GM21515 (cell line): ENCODE measurements around the gene MPPE1.
"Not testable (repeated sequence)": the region's sequence is repeated elsewhere in the genome, so short reads cannot be mapped to it uniquely, and the experiment has no call there.

ENCODE experiments used
- ATAC-seq: cut with Tn5 transposase; IDR thresholded peaks from one replicate; pipeline ENCODE4 v1.9.1; 2021; ENCODE audit not compliant: unreplicated experiment

MPPE1 gene

GRCh38 chr18:11927497-11927896 lies 19.4 kb upstream of the MPPE1 start:
- ATAC-seq = no peak

GRCh38 chr18:11925800-11926481 lies 17.8 kb upstream of the MPPE1 start:
- no peak for ATAC-seq

GRCh38 chr18:11923450-11923849 lies 15.3 kb upstream of the MPPE1 start:
- ATAC-seq = no peak

- ATAC-seq = not testable (repeated sequence)
These were observed 11.4 kb upstream of the MPPE1 start for GRCh38 chr18:11919522-11919921.

DNA sequence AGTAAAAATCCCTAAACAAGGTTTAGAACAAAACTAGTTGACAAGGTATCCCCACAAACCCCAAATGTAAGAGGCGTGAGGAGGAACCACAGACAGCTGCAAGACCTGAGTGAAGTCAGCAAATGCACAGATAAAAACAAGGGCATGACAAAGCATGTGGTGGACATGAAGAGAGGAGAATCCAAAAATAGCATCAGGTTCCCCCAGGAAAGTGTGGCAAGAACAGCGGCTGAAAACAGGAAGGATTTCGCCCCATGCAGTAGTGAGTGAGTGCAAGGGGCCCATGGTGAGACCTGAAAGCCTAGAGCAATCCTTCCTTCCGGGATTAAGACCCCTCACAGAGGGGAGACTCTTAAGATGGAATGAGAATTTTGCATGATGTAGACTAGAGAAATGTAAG lies 8.8 kb upstream of the MPPE1 start:
- ATAC-seq = not testable (repeated sequence)

DNA sequence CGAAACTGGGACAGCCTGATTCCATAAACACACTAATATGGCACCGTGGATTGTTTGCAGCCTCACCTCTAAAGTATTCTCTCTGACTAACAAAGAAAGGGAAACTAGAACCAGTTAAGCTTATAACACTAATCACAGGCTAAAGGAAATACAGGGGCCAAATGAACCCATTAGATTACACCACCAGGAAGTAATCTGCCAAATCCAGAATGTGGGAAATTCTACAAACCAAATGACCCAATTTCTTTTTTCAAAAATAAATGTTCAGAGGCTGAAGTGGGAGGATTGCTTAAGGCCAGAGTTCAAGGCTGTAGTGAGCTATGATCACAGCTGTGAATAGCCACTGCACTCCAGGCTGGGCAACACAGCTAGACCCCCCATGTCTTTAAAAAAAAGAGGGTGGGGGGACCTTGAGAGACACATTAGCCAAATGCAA lies 1.5 kb upstream of the MPPE1 start:
- no peak for ATAC-seq

DNA sequence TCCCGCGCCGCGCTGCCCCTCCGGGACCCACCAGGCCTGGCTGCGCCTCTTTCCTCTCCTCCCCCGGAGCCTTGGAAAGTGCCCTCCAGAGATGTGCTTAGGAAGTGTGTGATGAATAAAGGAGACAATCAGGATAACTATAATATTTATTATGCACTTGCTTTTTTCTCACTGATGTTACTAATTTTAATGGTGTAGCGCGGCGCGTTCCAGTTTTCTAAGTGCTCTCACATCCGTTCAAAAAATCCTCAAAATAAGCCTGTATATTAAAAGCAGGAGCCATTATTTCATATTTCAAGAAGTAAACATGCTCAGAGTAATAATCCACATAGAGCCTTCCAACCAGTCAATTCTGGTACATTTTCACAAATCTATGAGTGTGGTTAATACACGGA lies 941 bp upstream of the MPPE1 start:
- no peak for ATAC-seq

DNA sequence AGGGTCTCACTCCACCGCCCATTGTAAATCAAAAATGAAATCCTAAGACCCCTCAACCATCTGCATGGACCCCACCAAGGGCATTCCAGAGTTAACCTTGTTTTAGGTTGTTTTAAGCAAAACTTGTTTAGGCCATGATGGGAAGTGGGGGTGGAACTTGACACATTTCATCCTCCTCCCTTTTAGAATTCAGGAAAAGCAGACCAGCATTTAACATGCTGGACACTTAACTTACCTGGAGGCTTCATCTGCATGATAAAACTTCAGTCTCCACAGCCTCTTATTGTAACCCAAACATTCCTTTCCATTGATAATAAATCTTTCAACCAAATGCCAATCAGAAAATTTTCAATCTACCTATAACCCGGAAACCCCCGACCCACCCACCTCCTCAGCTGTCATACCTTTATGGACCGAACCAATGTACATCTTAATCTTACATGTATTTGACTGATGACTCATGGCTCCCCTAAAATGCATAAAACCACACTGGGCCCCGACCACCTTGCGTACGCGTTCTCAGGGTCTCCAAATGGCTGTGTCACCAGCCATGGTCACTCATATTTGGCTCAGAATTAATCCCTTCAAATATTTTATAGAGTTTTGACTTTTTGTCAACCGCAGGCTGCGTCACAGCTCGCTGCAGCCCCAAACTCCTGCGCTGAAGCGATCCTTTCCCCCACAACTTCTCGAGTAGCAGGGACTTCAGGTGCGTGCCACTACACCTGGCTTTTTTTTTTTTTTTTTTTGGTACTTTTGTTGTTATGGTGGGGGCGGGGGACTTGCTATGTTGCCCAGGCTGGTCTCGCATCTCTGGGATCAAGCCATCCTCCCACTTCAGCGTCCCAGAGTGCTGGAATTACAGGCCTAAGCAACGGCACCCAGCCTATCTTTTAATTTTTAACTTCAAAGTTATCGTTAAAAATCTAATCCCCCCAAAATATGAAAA lies 917 bp downstream of the MPPE1 start:
- ATAC-seq = no peak

- ATAC-seq = no peak
These were observed 1.9 kb downstream of the MPPE1 start for GRCh38 chr18:11906176-11906575.

DNA sequence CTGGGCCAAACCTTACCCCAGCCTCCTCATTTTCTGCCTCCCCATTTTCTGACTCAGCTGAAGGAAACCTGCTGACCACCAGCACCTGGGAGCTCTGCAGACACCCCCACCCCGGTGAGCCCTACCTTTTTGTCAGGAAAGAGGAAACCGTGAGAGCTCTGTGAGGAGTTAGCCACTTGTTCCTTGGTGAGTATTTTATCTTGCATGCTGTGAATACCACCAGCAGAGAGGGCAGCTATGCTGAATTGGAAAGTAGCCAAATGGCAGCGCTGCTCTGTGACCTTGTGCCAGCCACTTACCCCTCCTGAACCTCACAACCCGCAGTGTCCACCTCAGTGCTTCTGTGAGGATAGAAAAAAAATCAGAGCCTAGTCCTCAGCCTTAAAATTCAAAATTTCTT lies 2.5 kb downstream of the MPPE1 start:
- ATAC-seq = no peak

GRCh38 chr18:11902522-11903292 lies 5.4 kb downstream of the MPPE1 start:
- ATAC-seq = no peak

GRCh38 chr18:11901826-11902438 lies 6.2 kb downstream of the MPPE1 start:
- no peak for ATAC-seq

GRCh38 chr18:11899063-11899462 lies 9.1 kb downstream of the MPPE1 start:
- ATAC-seq = no peak

DNA sequence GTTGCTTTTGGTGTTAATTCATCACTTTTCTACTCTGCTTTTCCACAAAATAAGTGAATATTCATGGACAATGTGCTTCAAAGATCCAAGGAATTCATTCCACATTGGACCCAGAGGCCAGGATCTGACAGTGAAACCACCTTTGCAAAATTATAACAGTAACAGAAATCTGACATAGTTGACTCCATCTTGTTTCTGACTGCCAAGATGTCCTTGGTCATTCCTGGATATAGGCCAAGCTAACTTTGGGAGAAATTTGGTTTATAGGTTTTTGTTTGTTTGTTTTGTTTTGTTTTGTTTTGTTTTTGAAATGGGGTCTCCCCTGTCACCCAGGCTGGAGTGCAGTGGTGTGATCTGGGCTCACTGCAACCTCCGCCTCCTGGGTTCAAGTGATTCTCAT lies 10.3 kb downstream of the MPPE1 start:
- no peak for ATAC-seq

DNA sequence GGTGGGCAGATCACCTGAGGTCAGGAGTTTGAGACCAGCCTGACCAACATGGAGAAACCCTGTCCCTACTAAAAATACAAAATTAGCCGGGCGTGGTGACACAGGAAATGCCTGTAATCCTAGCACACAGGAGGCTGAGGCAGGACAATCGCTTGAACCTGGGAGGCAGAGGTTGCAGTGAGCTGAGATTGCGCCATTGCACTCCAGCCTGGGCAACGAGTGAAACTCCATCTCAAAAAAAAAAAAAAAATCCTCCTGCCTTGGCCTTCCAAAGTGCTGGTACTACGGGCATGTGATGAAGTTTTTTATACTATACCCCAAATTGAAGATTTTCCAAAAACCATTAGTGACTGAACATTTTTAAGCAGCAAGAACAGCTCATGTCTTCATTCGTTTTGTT lies 15.7 kb downstream of the MPPE1 start:
- ATAC-seq = not testable (repeated sequence)

DNA sequence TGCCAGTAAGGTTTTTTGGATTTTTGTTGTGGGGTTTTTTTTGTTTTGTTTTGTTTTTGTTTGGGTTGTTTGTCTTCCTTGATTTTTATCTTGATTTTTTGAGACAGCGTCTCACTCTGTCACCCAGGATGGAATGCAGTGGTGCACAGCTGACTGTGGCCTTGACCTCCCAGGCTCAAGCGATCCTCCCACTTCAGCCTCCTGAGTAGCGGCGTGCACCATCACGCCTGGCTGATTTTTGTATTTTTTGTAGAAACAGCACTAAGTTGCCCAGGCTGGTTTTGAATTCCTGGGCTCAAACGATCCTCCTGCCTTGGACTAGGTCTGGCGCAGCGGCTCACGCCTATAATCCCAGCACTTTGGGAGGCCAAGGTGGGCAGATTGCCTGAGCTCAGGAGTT lies 16.4 kb downstream of the MPPE1 start:
- ATAC-seq = no peak

- ATAC-seq = no peak
These were observed 18.8 kb downstream of the MPPE1 start for GRCh38 chr18:11889284-11889683.

- no peak for ATAC-seq
These were observed 19.4 kb downstream of the MPPE1 start for GRCh38 chr18:11888726-11889125.

DNA sequence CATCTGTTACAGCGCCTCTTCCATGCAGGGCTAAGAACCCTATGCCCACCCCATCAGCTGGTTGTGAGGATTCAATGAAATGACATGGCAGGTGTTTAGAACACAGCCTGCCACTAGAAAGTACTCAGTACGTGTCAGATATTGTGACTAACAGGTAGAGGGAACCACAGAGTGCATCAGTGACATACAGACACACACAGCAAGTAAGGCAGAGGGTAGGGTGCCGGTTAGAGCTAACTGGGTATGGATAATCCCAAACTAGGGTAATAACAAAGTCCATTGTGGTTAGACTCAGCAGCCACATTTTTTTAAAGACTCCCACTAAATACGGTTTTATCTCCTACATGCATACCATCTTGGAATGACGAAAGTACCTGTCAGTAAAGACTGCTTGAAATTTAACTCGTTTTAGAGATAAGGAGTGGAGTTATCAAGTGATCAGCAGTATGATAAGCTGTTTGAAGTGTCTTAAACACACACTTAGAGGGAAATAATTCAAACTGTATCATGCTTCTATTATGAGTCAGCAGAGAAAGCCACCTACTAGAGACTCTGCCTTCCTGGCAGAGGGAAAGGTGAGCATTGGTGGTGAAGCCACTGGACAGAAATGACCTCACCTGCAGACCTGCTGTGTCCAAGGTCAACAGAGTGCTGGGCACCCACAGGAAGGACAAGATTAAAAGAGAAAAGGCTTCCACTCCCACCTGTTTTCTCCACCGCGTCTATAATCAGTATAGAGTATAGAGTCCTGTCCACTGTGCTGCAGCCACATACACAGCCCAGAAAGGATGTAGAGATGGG lies 20.6 kb downstream of the MPPE1 start:
- ATAC-seq = no peak

- no peak for ATAC-seq
These were observed 21.5 kb downstream of the MPPE1 start for GRCh38 chr18:11886577-11887110.
